Ectodermal cell (in vitro differentiated cells): ENCODE data around the gene CRPPA.
"Not testable (repeated sequence)": the region's sequence is repeated elsewhere in the genome, so short reads cannot be mapped to it uniquely, and the experiment has no call there.

Source experiments
- H3K27ac ChIP-seq: 2 replicates; pipeline ENCODE4 v1.7.0; 2013; ENCODE audit warnings: mild to moderate bottlenecking, low read depth, low read length; ENCODE audit not compliant: insufficient read depth, poor library complexity, severe bottlenecking
- H3K27me3 ChIP-seq: 2 replicates; pipeline ENCODE4 v1.7.0; 2013; ENCODE audit warnings: mild to moderate bottlenecking, low read length; ENCODE audit not compliant: insufficient read depth, control insufficient read depth, poor library complexity, severe bottlenecking
- H3K36me3 ChIP-seq: one replicate; pipeline ENCODE4 v1.7.0; 2013; ENCODE audit warnings: low read length; ENCODE audit not compliant: control insufficient read depth, insufficient read depth
- H3K4me1 ChIP-seq: one replicate; pipeline ENCODE4 v1.7.0; 2013; ENCODE audit warnings: low read length; ENCODE audit not compliant: control insufficient read depth, insufficient read depth
- H3K4me3 ChIP-seq: 2 replicates; pipeline ENCODE4 v1.7.0; 2013; ENCODE audit warnings: low read depth, low read length, control low read depth; ENCODE audit not compliant: insufficient read depth
- H3K9me3 ChIP-seq: 2 replicates; pipeline ENCODE4 v1.7.0; 2013; ENCODE audit warnings: mild to moderate bottlenecking, low read length, moderate library complexity; ENCODE audit not compliant: control insufficient read depth
- WGBS, 2 experiments: methylation state at CpG; one replicate each; pipeline ENCODE4 v1.1.7; 2013; ENCODE audit warnings: missing lambda C conversion rate in 2 of 2; 5-methylcytosine and 5-hydroxymethylcytosine counted together

CRPPA gene

GRCh38 chr7:16398146-16399017 lies 23.0 kb downstream of the CRPPA start:
- H3K36me3 ChIP-seq, result no peaks in the 10 kb centered on the region
- H3K27ac ChIP-seq, result no peak overlapping the region
- WGBS, 2 experiments, result 94 to 95% methylated on average over 46 of the region's 46 CpGs
- H3K27me3 ChIP-seq, result no peaks in the 10 kb centered on the region
- no peaks in the 10 kb centered on the region for H3K4me1 ChIP-seq
- no peak overlapping the region for H3K4me3 ChIP-seq
- peaks cover 7% of the 10 kb centered on the region for H3K9me3 ChIP-seq

- H3K27ac ChIP-seq, result no peak overlapping the region
- H3K4me1 ChIP-seq, result no peaks in the 10 kb centered on the region
- H3K9me3 ChIP-seq, result peaks cover 7% of the 10 kb centered on the region
- 93 to 94% methylated on average over 33 of the region's 33 CpGs for WGBS, 2 experiments
- H3K36me3 ChIP-seq, result no peaks in the 10 kb centered on the region
- no peaks in the 10 kb centered on the region for H3K27me3 ChIP-seq
- H3K4me3 ChIP-seq, result no peak overlapping the region
These were observed 23.7 kb downstream of the CRPPA start for GRCh38 chr7:16397501-16398145.

GRCh38 chr7:16396766-16397500 lies 24.4 kb downstream of the CRPPA start:
- no peaks in the 10 kb centered on the region for H3K27me3 ChIP-seq
- H3K9me3 ChIP-seq, result peaks cover 7% of the 10 kb centered on the region
- H3K36me3 ChIP-seq, result no peaks in the 10 kb centered on the region
- WGBS, 2 experiments, result 94% methylated on average over 25 of the region's 25 CpGs
- no peak overlapping the region for H3K4me3 ChIP-seq
- H3K4me1 ChIP-seq, result no peaks in the 10 kb centered on the region
- H3K27ac ChIP-seq, result no peak overlapping the region

- Histone ChIP-seq H3K27ac (no peak overlapping the region), H3K27me3 (no peaks in the 10 kb centered on the region), H3K4me1 (no peaks in the 10 kb centered on the region), H3K36me3 (no peaks in the 10 kb centered on the region), H3K4me3 (no peak overlapping the region), H3K9me3 (peaks cover 7% of the 10 kb centered on the region)
- WGBS, 2 experiments, result no CpG with 5 or more reads among the region's 1 CpG
These were observed 26.2 kb downstream of the CRPPA start for GRCh38 chr7:16395121-16395520.

- Histone ChIP-seq H3K4me1 (no peaks in the 10 kb centered on the region), H3K9me3 (peaks cover 2% of the 10 kb centered on the region), H3K27me3 (no peaks in the 10 kb centered on the region), H3K36me3 (no peaks in the 10 kb centered on the region), H3K27ac (no peak overlapping the region), H3K4me3 (no peak overlapping the region)
- 95 to 100% methylated on average over 2 to 3 of the region's 4 CpGs for WGBS, 2 experiments
These were observed 27.4 kb downstream of the CRPPA start for GRCh38 chr7:16393862-16394422.

GRCh38 chr7:16392990-16393523 lies 28.3 kb downstream of the CRPPA start:
- Histone ChIP-seq H3K4me3 (no peak overlapping the region), H3K9me3 (no peaks in the 10 kb centered on the region), H3K27me3 (no peaks in the 10 kb centered on the region), H3K4me1 (no peaks in the 10 kb centered on the region), H3K36me3 (no peaks in the 10 kb centered on the region), H3K27ac (no peak overlapping the region)
- WGBS, 2 experiments, result 95 to 100% methylated on average over 2 of the region's 2 CpGs

GRCh38 chr7:16383786-16384185 lies 37.6 kb downstream of the CRPPA start:
- H3K27ac ChIP-seq, H3K4me3 ChIP-seq, H3K4me1 ChIP-seq, H3K9me3 ChIP-seq, H3K36me3 ChIP-seq, H3K27me3 ChIP-seq: not testable (repeated sequence)
- WGBS, 2 experiments, result 93 to 96% methylated on average over 18 of the region's 18 CpGs

- H3K9me3 ChIP-seq, H3K27ac ChIP-seq, H3K4me1 ChIP-seq, H3K27me3 ChIP-seq, H3K36me3 ChIP-seq, H3K4me3 ChIP-seq: not testable (repeated sequence)
- WGBS, 2 experiments, result 94 to 98% methylated on average over 7 of the region's 7 CpGs
These were observed 38.2 kb downstream of the CRPPA start for GRCh38 chr7:16383103-16383502.
